ENCODE data around the gene IFT43. TPM values are rescaled to one million over a fixed set of nuclear protein-coding genes. Genes with fewer than 3 reads are reported as not detected.

Gene IFT43
- total RNA-seq, 4 donors from 2014 or later, result 8.7 to 18.1 (median 14.2) TPM

GRCh38 chr14:75984674-75985073, 889 bp upstream of the IFT43 start:
- Histone ChIP-seq H3K36me3 (no peaks in the 10 kb centered on the region), H3K4me1 (peaks cover 40 to 43% of the 10 kb centered on the region in 2 donors), H3K9me3 (no peaks in the 10 kb centered on the region), H3K27me3 (no peaks in the 10 kb centered on the region), H3K4me3 (no peak overlapping the region), H3K27ac (peak overlapping the region in 1 of 4 donors; percentile 96)
- DNase-seq (no peak), ATAC-seq (no peak)
- TF ChIP-seq CTCF (IDR thresholded peaks at IDR 0.05 in 4 of 5, conservative IDR thresholded peaks at IDR 0.05 in 1 of 5) (no peak), POLR2A (IDR thresholded peaks at IDR 0.05) (no peak)
- intact Hi-C loops (cut with DNase I; ENCODE audit: low total_unique reads), result loop anchor here (5.0 to 10.0 kb wide), 4 partner anchors 168 to 1100 kb away; partner anchors contain the start of genes DLST, ERG28, FLVCR2 and GPATCH2L
- in situ Hi-C loops (cut with MboI; ENCODE audit: low sequenced_read_pairs in 4 of 4), result loop anchor here (5.0 to 10.0 kb wide), 5 partner anchors 72 to 277 kb away; no protein-coding TSS in a partner anchor

- DNase-seq, result no peak
- ATAC-seq, result no peak
- Histone ChIP-seq H3K27ac (peak overlapping the region; percentile 77 to 84 (median 83)), H3K4me1 (peaks cover 26 to 31% of the 10 kb centered on the region in 2 donors), H3K27me3 (no peaks in the 10 kb centered on the region), H3K9me3 (no peaks in the 10 kb centered on the region), H3K4me3 (peak overlapping the region; percentile 75 to 91 (median 81)), H3K36me3 (no peaks in the 10 kb centered on the region)
- in situ Hi-C loops (cut with MboI; ENCODE audit: low sequenced_read_pairs in 4 of 4) (loop anchor here in 3 of 4 donors (5.0 to 10.0 kb wide), 3 partner anchors 192 to 279 kb away; no protein-coding TSS in a partner anchor), intact Hi-C loops (cut with DNase I; ENCODE audit: low total_unique reads) (loop anchor here (5.0 to 10.0 kb wide), 2 partner anchors 166 to 1102 kb away; partner anchors contain the start of genes DLST and GPATCH2L)
- TF ChIP-seq POLR2A (IDR thresholded peaks at IDR 0.05), result no peak
- no peak for TF ChIP-seq CTCF (IDR thresholded peaks at IDR 0.05 in 4 of 5, conservative IDR thresholded peaks at IDR 0.05 in 1 of 5)
Measured at GRCh38 chr14:75986439-75986765, 839 bp downstream of the IFT43 start.

GRCh38 chr14:75987201-75987970, 1.8 kb downstream of the IFT43 start:
- peaks cover 32 to 40% of the 10 kb centered on the region in 2 donors for H3K4me1 ChIP-seq
- H3K36me3 ChIP-seq, result no peaks in the 10 kb centered on the region
- DNase-seq (no peak), ATAC-seq (no peak)
- no peaks in the 10 kb centered on the region for H3K27me3 ChIP-seq
- H3K4me3 ChIP-seq, result no peak overlapping the region
- no peak overlapping the region for H3K27ac ChIP-seq
- intact Hi-C loops (cut with DNase I; ENCODE audit: low total_unique reads) (loop anchor here (5.0 to 10.0 kb wide), 2 partner anchors 165 to 1103 kb away; partner anchors contain the start of genes DLST and GPATCH2L), in situ Hi-C loops (cut with MboI; ENCODE audit: low sequenced_read_pairs in 4 of 4) (loop anchor here in 3 of 4 donors (5.0 to 10.0 kb wide), 3 partner anchors 193 to 280 kb away; no protein-coding TSS in a partner anchor)
- TF ChIP-seq POLR2A (IDR thresholded peaks at IDR 0.05), result no peak
- TF ChIP-seq CTCF (IDR thresholded peaks at IDR 0.05 in 4 of 5, conservative IDR thresholded peaks at IDR 0.05 in 1 of 5), result no peak
- no peaks in the 10 kb centered on the region for H3K9me3 ChIP-seq

DNA sequence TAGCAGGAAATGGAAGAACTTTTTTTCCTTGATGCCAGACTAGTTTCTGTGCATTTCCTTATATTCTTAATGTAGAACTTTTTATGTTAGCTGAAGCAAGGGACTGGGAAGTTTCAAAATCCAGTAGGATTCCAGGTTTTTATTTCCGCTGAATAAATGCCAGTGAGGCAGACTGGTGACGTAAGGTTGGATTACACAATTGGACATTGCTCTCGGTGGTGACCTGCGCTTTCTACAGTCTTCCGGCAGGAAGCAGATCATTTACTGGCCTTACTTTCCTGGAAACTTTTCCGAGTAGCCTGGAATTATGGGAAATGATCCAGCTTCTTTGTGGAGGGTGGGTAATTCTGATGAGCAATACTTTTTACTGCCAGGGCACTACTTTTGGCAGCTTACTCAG, 3.6 kb downstream of the IFT43 start:
- intact Hi-C loops (cut with DNase I; ENCODE audit: low total_unique reads), result loop anchor here (5.0 to 10.0 kb wide), 2 partner anchors 163 to 1104 kb away; partner anchors contain the start of genes DLST and GPATCH2L
- peaks cover 32 to 37% of the 10 kb centered on the region in 2 donors for H3K4me1 ChIP-seq
- DNase-seq (peak in 1 of 2 donors; percentile 55), ATAC-seq (peak; percentile 69 to 73)
- H3K27me3 ChIP-seq, result no peaks in the 10 kb centered on the region
- H3K4me3 ChIP-seq, result no peak overlapping the region
- in situ Hi-C loops (cut with MboI; ENCODE audit: low sequenced_read_pairs in 4 of 4), result loop anchor here in 3 of 4 donors (5.0 to 10.0 kb wide), 3 partner anchors 194 to 282 kb away; no protein-coding TSS in a partner anchor
- no peaks in the 10 kb centered on the region for H3K36me3 ChIP-seq
- peak overlapping the region; percentile 55 to 64 (median 62) for H3K27ac ChIP-seq
- TF ChIP-seq POLR2A (IDR thresholded peaks at IDR 0.05) (no peak), CTCF (IDR thresholded peaks at IDR 0.05 in 4 of 5, conservative IDR thresholded peaks at IDR 0.05 in 1 of 5) (no peak)
- no peaks in the 10 kb centered on the region for H3K9me3 ChIP-seq

Measured in gastrocnemius medialis (tissue), 4 donors.